K562 (cell line): ENCODE data around the gene SPNS1. TPM values are rescaled to one million over a fixed set of nuclear protein-coding genes. Genes with fewer than 3 reads are reported as not detected.

Experiments used
- ATAC-seq: fragments of 200-7000 bp; cut with Tn5 transposase; 3 replicates; pipeline ENCODE4 v1.9.1; 2020; ENCODE audit warnings: moderate library complexity
- BruUV-seq: library from RNA; stranded (reverse); fragments of 400-500 nt; replicated peaks from 2 replicates; lab custom pipeline; 2021; lab: Mats Ljungman, UMichigan
- CTCF ChIA-PET: fragments of 300-600 bp; formaldehyde crosslinking; extraction: SDS; loops from one replicate; lab custom pipeline; 2021; ENCODE audit warnings: low intra/inter-chr PET ratio; lab: Yijun Ruan, JAX
- POLR2A ChIA-PET: fragments of 300-600, 350-650 bp; sonication (Branson Sonifier 250); formaldehyde crosslinking; extraction: SDS; loops from one replicate; lab custom pipeline; 2021; ENCODE audit warnings: antibody characterized with exemption, inconsistent platforms; lab: Yijun Ruan, JAX
- DNase-seq, 4 experiments: peaks; one replicate each; pipeline versions ENCODE4 v3.0.0 to v3.0.0-alpha.2; 2011 to 2018; ENCODE audit warnings: low spot score in 3 of 4, mixed read lengths in 3 of 4; ENCODE audit errors: extremely low read depth in 1 of 4
- FAIRE-seq: peaks from 2 replicates; lab custom pipeline; 2011; peaks lifted over from hg19 to GRCh38; lab: Jason Lieb, UNC
- H2AFZ ChIP-seq: 2 replicates; pipeline ENCODE4 v1.6.0; 2011; ENCODE audit warnings: low read depth, low read length, control low read depth, inconsistent platforms
- H3K27ac ChIP-seq: fragments of 200-600 bp; 3 replicates; pipeline ENCODE4 v1.8.0; 2011; ENCODE audit warnings: low read depth, mild to moderate bottlenecking, control low read depth, inconsistent platforms, low read length, moderate library complexity, mixed read lengths; ENCODE audit errors: extremely low read depth
- H3K27me3 ChIP-seq, 2 experiments: fragments of 300-600 bp in 1 of 2; 2 replicates in 1 of 2; 3 replicates in 1 of 2; pipeline versions ENCODE4 v1.6.0 to v1.8.0; 2011; ENCODE audit warnings: inconsistent platforms in 2 of 2, low read length in 2 of 2, mild to moderate bottlenecking in 1 of 2, mixed read lengths in 1 of 2, moderate library complexity in 1 of 2; ENCODE audit not compliant: control insufficient read depth in 2 of 2, insufficient read depth in 2 of 2
- H3K36me3 ChIP-seq: fragments of 300-600 bp; 3 replicates; pipeline ENCODE4 v1.8.0; 2011; ENCODE audit warnings: mild to moderate bottlenecking, low read length, inconsistent platforms; ENCODE audit not compliant: control insufficient read depth, insufficient read depth
- H3K4me1 ChIP-seq, 2 experiments: fragments of 200-600 bp in 1 of 2; replicated peaks in 1 of 2; 2 replicates in 1 of 2; 3 replicates in 1 of 2; pipeline versions ENCODE4 v1.5.1 to v1.8.0; 2011; ENCODE audit warnings: inconsistent platforms in 2 of 2, low read length in 2 of 2, mild to moderate bottlenecking in 1 of 2, mixed read lengths in 1 of 2, moderate library complexity in 1 of 2; ENCODE audit not compliant: control insufficient read depth in 2 of 2, insufficient read depth in 2 of 2
- H3K4me2 ChIP-seq: 2 replicates; pipeline ENCODE4 v1.6.1; 2011; ENCODE audit warnings: low read length, control low read depth, inconsistent platforms, mixed read lengths; ENCODE audit not compliant: insufficient read depth
- H3K4me3 ChIP-seq: fragments of 200-600 bp; sonication (generic), shearing (Covaris generic); 2 replicates; pipeline ENCODE4 v1.5.1; 2016; ENCODE audit warnings: control low read depth, inconsistent platforms
- H3K79me2 ChIP-seq: fragments of 200-600 bp; 3 replicates; pipeline ENCODE4 v1.8.0; 2011; ENCODE audit warnings: low read length, inconsistent platforms; ENCODE audit not compliant: control insufficient read depth, insufficient read depth
- H3K9ac ChIP-seq, 2 experiments: 2 replicates each; pipeline versions ENCODE4 v1.6.0 to v1.6.1; 2011; ENCODE audit warnings: low read depth in 2 of 2, low read length in 2 of 2, control low read depth in 1 of 2, inconsistent platforms in 1 of 2, mild to moderate bottlenecking in 1 of 2, mixed read lengths in 1 of 2; ENCODE audit not compliant: insufficient read depth in 1 of 2
- H3K9me1 ChIP-seq: one replicate; pipeline ENCODE4 v1.6.0; 2011; ENCODE audit warnings: inconsistent platforms, mild to moderate bottlenecking, low read length, moderate library complexity; ENCODE audit not compliant: control insufficient read depth, insufficient read depth
- H3K9me3 ChIP-seq: replicated peaks from 2 replicates; pipeline ENCODE4 v1.5.1; 2011; ENCODE audit warnings: low read depth, low read length, inconsistent platforms; ENCODE audit not compliant: control insufficient read depth, insufficient read depth
- H4K20me1 ChIP-seq: replicated peaks from 2 replicates; pipeline ENCODE4 v1.6.1; 2011; ENCODE audit warnings: low read length, inconsistent platforms, mixed read lengths; ENCODE audit not compliant: control insufficient read depth, insufficient read depth
- JUNB ChIP-seq: fragments of 450-650 bp; formaldehyde crosslinking; conservative IDR thresholded peaks from 2 replicates; pipeline ENCODE4 v1.4.0; 2020; ENCODE audit warnings: mild to moderate bottlenecking
- SETDB1 ChIP-seq: IDR thresholded peaks from one replicate; pipeline ENCODE4 v1.6.1; 2012; ENCODE audit warnings: low read length, control low read depth, inconsistent platforms
- TEAD1 ChIP-seq, 2 experiments: fragments of 450-650 bp in 1 of 2; sonication (generic) in 1 of 2; formaldehyde crosslinking; IDR thresholded peaks; 2 replicates each; pipeline versions ENCODE4 v1.4.0 to v1.8.0; 2020 to 2022; ENCODE audit warnings: mild to moderate bottlenecking in 2 of 2, missing genetic modification reagents in 1 of 2
- ZNF24 ChIP-seq: fragments of 450-650 bp; IDR thresholded peaks from 2 replicates; pipeline ENCODE4 v1.6.1; 2016
- ZNF274 ChIP-seq: IDR thresholded peaks from 2 replicates; pipeline ENCODE4 v1.6.1; 2011; ENCODE audit warnings: low read depth, mild to moderate bottlenecking, low read length, moderate library complexity, borderline replicate concordance
- ZNF324 ChIP-seq: fragments of 250-450 bp; sonication (Bioruptor Pico); IDR thresholded peaks from 2 replicates; pipeline ENCODE4 v1.4.0; 2020; ENCODE audit warnings: mild to moderate bottlenecking
- WGBS: fragments of 100-300 bp; shearing (Covaris generic); methylation state at CpG from one replicate; pipeline ENCODE4 v1.1.6; 2016; ENCODE audit warnings: low coverage, mixed read lengths; ENCODE audit not compliant: insufficient coverage; ENCODE audit errors: missing lambda C conversion rate; 5-methylcytosine and 5-hydroxymethylcytosine counted together
- in situ Hi-C: fragments of 300-500 bp; cut with MboI; formaldehyde crosslinking; loops from 4 replicates; pipeline ENCODE4 v1.15.0; 2018; ENCODE audit warnings: inconsistent platforms, mixed read lengths
- intact Hi-C: fragments of 100-400 bp; cut with micrococcal nuclease; formaldehyde crosslinking; loops from 2 replicates; pipeline ENCODE4 v1.14.2; 2022
- polyA plus RNA-seq, 8 experiments: library from polyadenylated mRNA; depleted of rRNA in 4 of 8; stranded (reverse) in 5 of 8; unstranded in 3 of 8; fragments of >200 nt; fragmentation: Nextera tagmentation in 2 of 8; fragmentation: Illumina TruSeq in 1 of 8; extraction: Ambion mirVana in 2 of 8; extraction: Trizol in 1 of 8; gene quantifications; 2 replicates each; pipeline versions ENCODE4 v1.2.1 to v1.2.3, GENCODE V29; 2011 to 2014; ENCODE audit warnings: inconsistent platforms in 1 of 8, missing spikeins in 1 of 8
- total RNA-seq, 7 experiments: library from RNA; depleted of rRNA in 6 of 7; stranded (reverse); fragments of >200 nt in 6 of 7; fragmentation: Illumina TruSeq in 2 of 7; extraction: Trizol in 2 of 7; gene quantifications; 2 replicates each; pipeline versions ENCODE4 v1.2.1 to v1.2.3, GENCODE V29; 2011 to 2021; ENCODE audit warnings: low replicate concordance in 1 of 7

SPNS1 gene
- total and polyA plus RNA-seq, 9 of the 15 experiments (the other 6 are each of a cell fraction or from before 2014, with no cell fraction given), result 0.58 to 64.9 (median 13.7) TPM

DNA sequence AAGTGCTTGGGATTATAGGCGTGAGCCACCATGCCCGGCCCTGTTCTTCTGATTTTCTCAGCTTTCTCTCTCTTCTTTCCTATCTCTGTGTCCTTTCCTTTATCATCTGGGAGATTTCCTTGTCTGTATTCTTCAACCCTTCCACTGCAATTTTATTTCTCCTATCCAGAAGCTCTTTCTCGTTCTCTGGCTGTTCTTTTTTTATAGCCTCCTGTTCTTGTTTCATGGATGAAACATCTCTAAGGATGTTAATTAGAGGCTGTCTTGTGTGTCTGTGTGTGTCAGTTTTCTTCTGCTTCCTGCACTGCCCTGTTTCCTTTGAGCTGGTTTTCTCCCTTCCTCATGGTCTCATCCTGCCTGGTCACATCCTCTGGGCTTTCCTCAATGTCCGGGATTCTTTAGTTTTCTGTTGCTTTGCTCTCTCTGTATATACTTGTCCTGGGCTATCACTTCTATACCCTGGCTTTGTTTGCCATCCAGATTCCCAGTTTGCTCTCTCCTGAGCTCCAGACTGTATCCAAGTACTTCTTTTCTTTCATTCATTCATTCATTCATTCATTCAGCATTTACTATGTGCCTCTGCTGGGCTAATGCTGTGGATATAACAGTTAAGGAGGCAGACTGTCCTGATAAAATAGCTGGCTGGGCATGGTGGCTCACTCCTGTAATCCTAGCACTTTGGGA is 12.7 kb downstream of the SPNS1 start:
- H3K36me3 ChIP-seq, result peaks cover 20% of the 10 kb centered on the region; the same call in 2 of the 3 replicates
- WGBS, result 86% methylated on average over 4 of the region's 4 CpGs
- in situ Hi-C loops (loop anchor here (10.0 to 25.0 kb wide), 2 partner anchors 97 to 1225 kb away; no protein-coding TSS in a partner anchor), intact Hi-C loops (no loop called here)
- no peaks in the 10 kb centered on the region for H4K20me1 ChIP-seq
- POLR2A ChIA-PET, result interaction anchor here (0.6 to 1.6 kb wide), 3 partner anchors 9 to 13 kb away, joined by 3 to 7 read pairs (median 4); partner anchors contain the start of gene SPNS1
- DNase-seq, result no peak
- no TSS peak for BruUV-seq
- no peak overlapping the region for H3K9ac ChIP-seq
- no peak for ATAC-seq
- H3K79me2 ChIP-seq, result no peaks in the 10 kb centered on the region
- H3K9me3 ChIP-seq, result no peaks in the 10 kb centered on the region
- H3K27ac ChIP-seq, result no peak overlapping the region
- H3K9me1 ChIP-seq, result peaks cover 3% of the 10 kb centered on the region
- no peak overlapping the region for H3K4me3 ChIP-seq
- no peak overlapping the region for H2AFZ ChIP-seq
- peaks cover 0 to 45% of the 10 kb centered on the region in 2 experiments; a peak in 3 of 5 replicates for H3K4me1 ChIP-seq
- CTCF ChIA-PET, result no interaction called here
- no peak overlapping the region for H3K4me2 ChIP-seq
- peak; percentile 26 for FAIRE-seq
- no peaks in the 10 kb centered on the region for H3K27me3 ChIP-seq
- peak; percentile 86 for TF ChIP-seq ZNF24
- TF ChIP-seq ZNF324 (CRISPR knock-in tag), result no peak
- no peak for TF ChIP-seq TEAD1 (CRISPR knock-in tag; IDR thresholded peaks at IDR 0.05)
- no peak for TF ChIP-seq SETDB1
- no peak for TF ChIP-seq JUNB (CRISPR knock-in tag)
- TF ChIP-seq ZNF274, result no peak
